ENCODE results near the gene LDLRAP1. TPM values are rescaled to one million over a fixed set of nuclear protein-coding genes. Genes with fewer than 3 reads are reported as not detected.
A peak's percentile ranks its signal among the peaks of the same experiment; 100 is the strongest.

Gene LDLRAP1
- total and polyA plus RNA-seq, 2 donors (not counting 1 experiment from before 2014, with no cell fraction given) = 7.3 to 21.0 TPM

DNA sequence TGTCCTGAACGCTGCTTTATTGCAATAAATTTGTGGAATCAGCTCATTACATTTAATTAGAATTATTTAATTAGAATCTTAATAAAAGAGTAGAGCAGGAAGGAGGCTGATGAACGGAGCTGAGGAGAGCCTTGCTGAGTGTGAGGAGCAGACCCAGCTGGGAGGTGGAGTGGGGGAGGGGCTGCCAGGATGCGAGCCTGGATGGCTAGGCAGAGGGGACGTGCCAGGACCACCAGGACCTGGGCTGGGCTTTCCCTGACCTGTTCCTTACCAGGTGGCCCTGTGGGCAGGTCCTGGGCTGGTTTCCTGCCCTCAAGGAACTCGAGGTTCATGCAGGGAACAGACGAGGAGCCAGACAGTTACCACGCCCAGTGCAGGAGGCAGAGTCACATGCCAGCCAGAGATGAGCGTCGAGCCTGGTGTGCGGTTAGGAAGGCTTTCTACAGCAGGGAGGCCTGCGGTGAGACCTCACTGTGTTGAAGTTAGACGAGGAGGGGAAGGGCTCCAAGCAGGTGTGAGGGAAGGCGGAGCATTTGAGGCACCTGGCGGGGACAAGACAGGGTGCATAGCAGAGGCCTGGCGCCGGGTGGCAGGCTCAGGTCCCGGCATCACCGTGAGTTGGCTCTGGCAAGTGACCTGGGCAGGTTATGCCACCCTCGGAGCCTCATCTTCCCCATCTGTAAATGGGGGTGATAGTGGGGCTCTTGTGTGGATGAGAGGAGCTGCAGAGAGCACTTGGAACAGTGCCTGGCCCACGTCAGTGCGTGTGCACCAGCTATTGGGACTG lies 33.9 kb downstream of the LDLRAP1 start:
- H3K27ac ChIP-seq (ENCODE audit: insufficient read depth, low read length) = no peak overlapping the region
- H3K4me1 ChIP-seq (ENCODE audit: control insufficient read depth, extremely low read depth, insufficient read depth, low read length) = no peaks in the 10 kb centered on the region
- H3K9me3 ChIP-seq (ENCODE audit: control insufficient read depth, insufficient read depth, low read depth, low read length) = no peaks in the 10 kb centered on the region
- no peaks in the 10 kb centered on the region for H3K36me3 ChIP-seq (ENCODE audit: control insufficient read depth, insufficient read depth, low read length)
- DNase-seq (ENCODE audit: low read depth in 2 of 2) = no peak
- H3K4me2 ChIP-seq (ENCODE audit: extremely low read depth, insufficient read depth, low read length) = no peak overlapping the region
- no peak overlapping the region for H2AFZ ChIP-seq (ENCODE audit: low read length)
- no peaks in the 10 kb centered on the region for H3K79me2 ChIP-seq (ENCODE audit: control insufficient read depth, insufficient read depth, low read length)
- no peaks in the 10 kb centered on the region for H3K27me3 ChIP-seq (ENCODE audit: control insufficient read depth, insufficient read depth, low read length)
- TF ChIP-seq EZH2 (IDR thresholded peaks at IDR 0.05; ENCODE audit: low read length, missing control alignments) = no peak
- no peak for TF ChIP-seq CTCF (conservative IDR thresholded peaks at IDR 0.05 in 1 of 2, IDR thresholded peaks at IDR 0.05 in 1 of 2; ENCODE audit: low read depth in 1 of 2, low read length in 2 of 2)
- H3K9ac ChIP-seq (ENCODE audit: insufficient read depth, low read length) = no peak overlapping the region
- H4K20me1 ChIP-seq (ENCODE audit: control insufficient read depth, extremely low read depth, insufficient read depth, low read length) = no peaks in the 10 kb centered on the region
- no peak overlapping the region for H3K4me3 ChIP-seq (replicated peaks in 1 of 4; ENCODE audit: control extremely low read depth in 1 of 4, insufficient read depth in 1 of 4, low read depth in 3 of 4, low read length in 4 of 4)

GRCh38 chr1:25579292-25580252 lies 36.2 kb downstream of the LDLRAP1 start:
- Histone ChIP-seq H3K27ac (ENCODE audit: insufficient read depth, low read length) (no peak overlapping the region), H4K20me1 (ENCODE audit: control insufficient read depth, extremely low read depth, insufficient read depth, low read length) (no peaks in the 10 kb centered on the region), H3K4me3 (replicated peaks in 1 of 4; ENCODE audit: control extremely low read depth in 1 of 4, insufficient read depth in 1 of 4, low read depth in 3 of 4, low read length in 4 of 4) (no peak overlapping the region), H3K4me1 (ENCODE audit: control insufficient read depth, extremely low read depth, insufficient read depth, low read length) (no peaks in the 10 kb centered on the region), H3K9ac (ENCODE audit: insufficient read depth, low read length) (no peak overlapping the region), H3K4me2 (ENCODE audit: extremely low read depth, insufficient read depth, low read length) (no peak overlapping the region), H3K9me3 (ENCODE audit: control insufficient read depth, insufficient read depth, low read depth, low read length) (no peaks in the 10 kb centered on the region), H2AFZ (ENCODE audit: low read length) (no peak overlapping the region), H3K79me2 (ENCODE audit: control insufficient read depth, insufficient read depth, low read length) (no peaks in the 10 kb centered on the region), H3K27me3 (ENCODE audit: control insufficient read depth, insufficient read depth, low read length) (no peaks in the 10 kb centered on the region), H3K36me3 (ENCODE audit: control insufficient read depth, insufficient read depth, low read length) (no peaks in the 10 kb centered on the region)
- TF ChIP-seq EZH2 (IDR thresholded peaks at IDR 0.05; ENCODE audit: low read length, missing control alignments) (no peak), CTCF (conservative IDR thresholded peaks at IDR 0.05 in 1 of 2, IDR thresholded peaks at IDR 0.05 in 1 of 2; ENCODE audit: low read depth in 1 of 2, low read length in 2 of 2) (no peak)
- DNase-seq (ENCODE audit: low read depth in 2 of 2) = peak in 1 of 2 donors; percentile 15

- Histone ChIP-seq H3K27ac (ENCODE audit: insufficient read depth, low read length) (no peak overlapping the region), H2AFZ (ENCODE audit: low read length) (no peak overlapping the region), H3K79me2 (ENCODE audit: control insufficient read depth, insufficient read depth, low read length) (no peaks in the 10 kb centered on the region), H3K9ac (ENCODE audit: insufficient read depth, low read length) (no peak overlapping the region), H3K4me3 (replicated peaks in 1 of 4; ENCODE audit: control extremely low read depth in 1 of 4, insufficient read depth in 1 of 4, low read depth in 3 of 4, low read length in 4 of 4) (no peak overlapping the region), H3K36me3 (ENCODE audit: control insufficient read depth, insufficient read depth, low read length) (no peaks in the 10 kb centered on the region), H3K27me3 (ENCODE audit: control insufficient read depth, insufficient read depth, low read length) (no peaks in the 10 kb centered on the region), H3K4me1 (ENCODE audit: control insufficient read depth, extremely low read depth, insufficient read depth, low read length) (no peaks in the 10 kb centered on the region), H3K9me3 (ENCODE audit: control insufficient read depth, insufficient read depth, low read depth, low read length) (no peaks in the 10 kb centered on the region), H4K20me1 (ENCODE audit: control insufficient read depth, extremely low read depth, insufficient read depth, low read length) (no peaks in the 10 kb centered on the region), H3K4me2 (ENCODE audit: extremely low read depth, insufficient read depth, low read length) (no peak overlapping the region)
- DNase-seq (ENCODE audit: low read depth in 2 of 2) = no peak
- no peak for TF ChIP-seq EZH2 (IDR thresholded peaks at IDR 0.05; ENCODE audit: low read length, missing control alignments)
- no peak for TF ChIP-seq CTCF (conservative IDR thresholded peaks at IDR 0.05 in 1 of 2, IDR thresholded peaks at IDR 0.05 in 1 of 2; ENCODE audit: low read depth in 1 of 2, low read length in 2 of 2)
Measured at GRCh38 chr1:25580927-25581326, 37.5 kb downstream of the LDLRAP1 start.

Data from fibroblast of lung (primary cell).